ENCODE measurements around the gene CAPZB.

CAPZB gene

GRCh38 chr1:19496527-19496874, 11.2 kb upstream of the CAPZB start:
- DNase-seq, result no peak

- no peak for DNase-seq
Measured at GRCh38 chr1:19495799-19496526, 10.6 kb upstream of the CAPZB start.

DNA sequence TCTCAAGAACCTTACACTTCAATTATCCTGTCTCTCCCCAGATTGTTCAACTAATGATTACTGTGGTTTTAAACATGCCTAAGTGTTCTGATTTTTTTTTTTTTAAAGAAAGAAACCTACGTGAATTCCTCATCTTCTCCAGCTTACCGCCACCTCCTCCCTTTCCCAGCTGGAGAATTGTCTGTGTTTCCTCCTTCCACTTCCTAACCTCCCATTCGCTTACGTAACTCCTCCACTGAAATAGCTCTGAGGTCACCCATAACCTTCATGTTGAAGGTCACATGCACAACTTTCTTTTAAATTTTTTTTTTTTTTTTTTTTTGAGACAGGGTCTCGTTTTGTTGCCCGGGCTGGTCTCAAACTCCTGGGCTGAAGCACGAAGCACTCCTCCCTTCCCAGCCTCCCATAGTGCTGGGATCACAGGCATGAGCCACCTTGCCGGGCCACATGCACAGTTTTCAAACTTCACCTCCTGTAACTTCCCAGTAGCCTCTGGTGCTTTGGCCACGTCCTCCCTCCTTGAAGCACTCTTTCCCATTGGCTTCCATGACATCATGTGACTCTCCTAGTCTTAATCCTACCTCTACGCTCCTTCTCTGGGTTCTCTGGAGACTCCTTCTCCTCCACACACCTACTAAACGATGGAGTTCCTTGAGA, 9.8 kb upstream of the CAPZB start:
- DNase-seq, result no peak

DNA sequence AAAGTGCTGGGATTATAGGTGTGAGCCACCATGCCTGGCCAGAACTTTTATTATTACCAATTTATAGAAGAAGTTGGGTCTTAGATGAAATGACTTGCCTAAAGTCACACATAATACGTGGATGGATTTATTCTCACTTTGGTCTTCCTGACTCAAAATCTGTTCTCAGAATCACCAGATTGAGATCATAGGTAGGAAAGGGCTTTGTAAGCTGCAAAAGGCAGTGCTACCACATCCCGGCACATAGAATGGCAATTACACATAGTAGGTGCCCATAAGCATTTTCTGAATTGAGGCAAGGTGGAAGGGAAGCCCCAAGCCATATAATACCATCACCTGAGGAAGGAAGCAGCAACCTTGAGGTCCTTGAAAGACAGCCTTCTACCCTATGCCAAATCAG, 8.2 kb upstream of the CAPZB start:
- no peak for DNase-seq

- DNase-seq, result no peak
Measured at GRCh38 chr1:19489996-19490395, 4.7 kb upstream of the CAPZB start.

DNA sequence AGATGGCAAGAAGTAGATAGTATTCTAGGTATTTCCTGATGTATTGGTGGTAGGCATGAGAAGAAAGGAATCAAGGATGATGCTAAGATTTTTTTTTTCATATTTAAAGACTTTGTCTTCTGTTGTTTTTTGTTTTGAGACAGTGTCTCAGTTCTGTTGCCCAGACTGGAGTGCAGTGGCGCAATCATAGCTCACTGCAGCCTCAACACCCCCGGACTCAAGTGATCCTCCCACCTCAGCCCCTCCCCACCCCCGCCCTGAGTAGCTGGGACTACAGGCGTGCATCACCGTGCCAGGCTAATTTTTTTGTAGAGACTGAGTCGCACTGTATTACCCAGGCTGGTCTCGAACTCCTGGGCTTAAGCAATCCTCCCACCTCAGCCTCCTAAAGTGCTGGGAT, 2.8 kb upstream of the CAPZB start:
- no peak for DNase-seq

- DNase-seq, result peak; percentile 22
Measured at GRCh38 chr1:19484798-19485361, 459 bp downstream of the CAPZB start.

- DNase-seq, result no peak
Measured at GRCh38 chr1:19484338-19484797, 971 bp downstream of the CAPZB start.

DNA sequence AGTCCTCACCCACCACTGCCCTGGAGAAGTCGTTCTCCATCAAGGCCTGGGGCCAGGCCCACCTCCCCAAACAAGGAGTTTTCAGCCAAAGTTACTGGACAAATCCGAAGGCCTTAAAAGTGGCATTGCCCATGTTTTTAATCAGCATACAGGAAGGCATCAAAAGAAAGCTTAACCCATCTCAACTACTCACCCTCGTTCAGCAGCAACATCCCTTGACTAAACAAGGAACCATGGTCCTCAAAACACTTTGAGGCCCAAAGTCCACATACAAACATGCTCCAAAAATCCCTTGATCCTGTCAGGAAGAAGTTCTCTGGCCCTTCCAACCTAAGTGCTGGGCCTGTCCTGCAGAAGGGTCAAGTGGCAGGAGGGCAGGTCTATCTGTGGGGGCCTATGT, 1.6 kb downstream of the CAPZB start:
- no peak for DNase-seq

- no peak for DNase-seq
Measured at GRCh38 chr1:19483261-19483660, 2.1 kb downstream of the CAPZB start.

DNA sequence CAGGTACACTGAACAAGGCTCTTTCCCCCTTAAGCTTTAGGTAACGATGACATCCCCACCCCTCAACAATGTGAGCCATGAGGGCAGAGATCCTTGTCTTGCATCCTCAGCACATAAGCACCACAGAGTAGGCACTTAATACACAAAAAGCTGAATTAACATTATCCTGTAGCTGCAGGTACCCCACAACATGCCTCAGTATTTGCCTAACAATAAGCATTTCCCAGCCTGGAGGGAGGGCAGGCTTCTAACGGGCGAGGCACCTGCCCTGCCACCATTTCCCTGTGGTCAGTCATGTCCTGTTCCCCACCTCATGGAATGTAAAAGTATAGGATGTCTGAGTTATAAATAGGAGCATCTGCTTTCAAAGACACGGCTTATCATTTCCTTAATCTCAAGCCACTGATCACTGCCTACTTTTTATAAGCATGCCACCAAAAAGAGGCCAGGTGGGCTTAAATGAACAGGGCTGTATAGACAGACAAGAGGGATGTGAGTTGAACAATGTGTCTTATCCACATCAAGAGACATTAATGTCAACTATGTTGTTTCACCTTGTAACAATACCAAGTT, 3.4 kb downstream of the CAPZB start:
- DNase-seq, result no peak

DNA sequence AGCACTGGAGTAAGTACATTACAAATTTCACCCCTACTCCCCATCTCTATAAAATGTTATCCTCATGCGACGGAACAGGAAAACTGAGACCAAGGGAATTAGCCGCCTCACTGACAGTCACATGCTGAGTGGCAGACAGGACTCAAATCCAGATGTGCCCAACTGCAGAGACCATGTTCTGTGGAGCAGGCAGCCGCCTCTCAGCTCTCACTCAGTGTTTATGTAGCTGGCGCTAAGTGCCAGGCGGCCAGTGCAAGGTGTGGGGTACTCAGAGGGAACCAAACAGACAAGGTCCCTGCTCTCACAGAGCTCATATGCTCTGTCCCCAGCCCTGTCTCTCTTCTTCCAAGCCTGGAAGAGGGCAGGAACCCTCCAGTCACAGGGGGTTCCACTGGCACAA, 5.1 kb downstream of the CAPZB start:
- no peak for DNase-seq

- DNase-seq, result no peak
Measured at GRCh38 chr1:19479351-19480120, 5.8 kb downstream of the CAPZB start.

DNA sequence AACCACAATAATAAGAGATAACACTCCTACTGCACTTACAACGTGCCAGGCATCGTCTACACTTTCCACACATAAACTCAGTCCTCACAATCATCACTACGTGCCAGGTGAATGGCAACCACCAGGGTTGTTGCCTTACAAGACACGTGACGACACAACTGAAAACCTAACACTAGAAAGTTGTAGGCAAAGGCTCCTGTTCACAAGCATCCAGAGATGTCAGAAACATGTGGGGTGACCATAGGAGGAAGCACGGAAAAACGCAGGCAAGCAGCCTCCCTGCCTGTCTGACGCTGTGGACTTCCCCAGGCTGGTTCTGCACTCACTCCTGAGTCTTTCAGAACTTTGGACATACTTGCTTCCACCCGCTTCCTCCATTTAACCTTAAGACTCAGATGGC, 7.0 kb downstream of the CAPZB start:
- no peak for DNase-seq

- DNase-seq, result no peak
Measured at GRCh38 chr1:19477284-19478249, 7.8 kb downstream of the CAPZB start.

- no peak for DNase-seq
Measured at GRCh38 chr1:19476450-19477190, 8.7 kb downstream of the CAPZB start.

GRCh38 chr1:19475296-19475695, 10.0 kb downstream of the CAPZB start:
- no peak for DNase-seq

GRCh38 chr1:19472174-19472573, 13.2 kb downstream of the CAPZB start:
- DNase-seq, result no peak

GRCh38 chr1:19469004-19469403, 16.3 kb downstream of the CAPZB start:
- no peak for DNase-seq

DNA sequence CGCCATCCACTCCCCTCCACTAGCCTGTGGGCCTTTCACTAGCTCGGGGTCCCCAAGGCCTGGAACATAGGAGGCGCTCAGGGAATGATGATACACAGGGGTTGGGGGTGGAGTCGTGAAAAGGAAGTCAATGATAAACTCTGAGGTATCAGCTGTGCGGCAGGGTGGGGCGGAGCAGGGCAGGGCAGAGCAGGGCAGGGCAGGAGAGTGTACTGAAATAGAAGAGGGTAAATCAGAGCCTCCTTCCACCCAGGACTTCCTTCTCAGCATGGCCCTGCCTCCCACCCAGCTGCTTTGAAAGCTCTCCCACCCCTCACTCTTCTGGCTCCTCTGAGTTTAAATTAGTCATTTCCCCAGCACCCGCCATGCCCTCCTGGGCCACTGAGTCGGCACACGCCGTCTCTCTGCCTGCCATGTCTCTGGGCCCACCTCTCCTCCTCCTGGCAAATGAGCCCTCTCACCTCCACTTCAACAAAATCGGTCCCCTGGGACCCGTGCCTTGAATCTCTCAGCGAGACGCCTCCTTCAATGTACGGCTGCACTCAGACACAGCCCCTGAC, 16.9 kb downstream of the CAPZB start:
- no peak for DNase-seq
